Measurements from ENCODE around the gene SMYD3. TPM values are rescaled to one million over a fixed set of nuclear protein-coding genes. Genes with fewer than 3 reads are reported as not detected.
"Not testable (repeated sequence)": the region's sequence is repeated elsewhere in the genome, so short reads cannot be mapped to it uniquely, and the experiment has no call there.

The SMYD3 gene
- polyA plus RNA-seq, 1 experiment: 39.9 TPM

DNA sequence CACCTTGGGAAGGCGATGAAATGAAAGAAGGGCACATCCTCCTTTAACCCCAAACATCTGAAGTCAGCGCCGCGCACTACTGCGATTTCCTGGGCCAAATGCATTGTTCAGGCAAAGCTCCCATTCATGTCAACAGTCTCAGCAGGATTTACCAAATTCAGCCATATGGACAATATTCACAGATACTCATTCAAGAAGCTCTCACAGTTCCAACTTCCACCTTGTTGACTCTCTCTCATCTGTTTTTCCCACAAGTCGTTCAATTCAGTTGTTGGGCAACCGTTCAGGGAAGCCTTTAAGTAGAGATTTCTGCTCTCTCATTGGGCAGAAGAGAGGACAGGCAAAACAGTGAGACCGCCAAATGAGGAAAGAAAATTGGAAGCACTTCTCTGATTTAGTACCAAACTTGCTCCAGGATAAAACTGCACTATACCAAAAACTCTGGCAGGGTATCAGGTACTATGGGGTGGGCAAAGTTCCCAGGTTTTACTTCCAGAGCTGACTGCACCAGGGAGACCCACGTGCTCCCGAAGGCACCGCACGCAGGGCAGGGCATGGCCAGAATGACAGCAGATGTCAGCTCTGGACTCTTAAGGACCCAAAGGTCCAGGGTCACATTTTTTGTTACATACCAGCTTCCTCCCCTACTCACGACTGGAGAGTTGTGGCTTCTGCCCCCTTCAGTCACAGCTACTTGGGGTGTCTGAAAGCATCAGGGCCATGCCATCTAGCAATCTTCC, 683.5 kb downstream of the SMYD3 start:
- peak; percentile 39 for DNase-seq (ENCODE audit: low read depth, low spot score)
- TF ChIP-seq, protein P1, sequence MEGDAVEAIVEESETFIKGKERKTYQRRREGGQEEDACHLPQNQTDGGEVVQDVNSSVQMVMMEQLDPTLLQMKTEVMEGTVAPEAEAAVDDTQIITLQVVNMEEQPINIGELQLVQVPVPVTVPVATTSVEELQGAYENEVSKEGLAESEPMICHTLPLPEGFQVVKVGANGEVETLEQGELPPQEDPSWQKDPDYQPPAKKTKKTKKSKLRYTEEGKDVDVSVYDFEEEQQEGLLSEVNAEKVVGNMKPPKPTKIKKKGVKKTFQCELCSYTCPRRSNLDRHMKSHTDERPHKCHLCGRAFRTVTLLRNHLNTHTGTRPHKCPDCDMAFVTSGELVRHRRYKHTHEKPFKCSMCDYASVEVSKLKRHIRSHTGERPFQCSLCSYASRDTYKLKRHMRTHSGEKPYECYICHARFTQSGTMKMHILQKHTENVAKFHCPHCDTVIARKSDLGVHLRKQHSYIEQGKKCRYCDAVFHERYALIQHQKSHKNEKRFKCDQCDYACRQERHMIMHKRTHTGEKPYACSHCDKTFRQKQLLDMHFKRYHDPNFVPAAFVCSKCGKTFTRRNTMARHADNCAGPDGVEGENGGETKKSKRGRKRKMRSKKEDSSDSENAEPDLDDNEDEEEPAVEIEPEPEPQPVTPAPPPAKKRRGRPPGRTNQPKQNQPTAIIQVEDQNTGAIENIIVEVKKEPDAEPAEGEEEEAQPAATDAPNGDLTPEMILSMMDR (IDR thresholded peaks at IDR 0.05; ENCODE audit: low read depth, low read length): no peak
- no peaks in the 10 kb centered on the region for H3K27me3 ChIP-seq (ENCODE audit: control insufficient read depth, insufficient read depth, low read length)
- ChIA-PET CTCF (no interaction called here), POLR2A (interaction anchor here (0.7 to 0.9 kb wide), 6 partner anchors 13 to 669 kb away, joined by 3 to 5 read pairs (median 4); partner anchors contain the start of gene KIF26B)
- H3K4me3 ChIP-seq (ENCODE audit: low read depth, low read length): peak overlapping the region; percentile 1; the same call in 1 of the 2 replicates
- peak overlapping the region; percentile 97 for H3K27ac ChIP-seq (ENCODE audit: low read depth, low read length)
- H3K9me3 ChIP-seq (ENCODE audit: control insufficient read depth, insufficient read depth, low read length): peaks cover 4% of the 10 kb centered on the region

DNA sequence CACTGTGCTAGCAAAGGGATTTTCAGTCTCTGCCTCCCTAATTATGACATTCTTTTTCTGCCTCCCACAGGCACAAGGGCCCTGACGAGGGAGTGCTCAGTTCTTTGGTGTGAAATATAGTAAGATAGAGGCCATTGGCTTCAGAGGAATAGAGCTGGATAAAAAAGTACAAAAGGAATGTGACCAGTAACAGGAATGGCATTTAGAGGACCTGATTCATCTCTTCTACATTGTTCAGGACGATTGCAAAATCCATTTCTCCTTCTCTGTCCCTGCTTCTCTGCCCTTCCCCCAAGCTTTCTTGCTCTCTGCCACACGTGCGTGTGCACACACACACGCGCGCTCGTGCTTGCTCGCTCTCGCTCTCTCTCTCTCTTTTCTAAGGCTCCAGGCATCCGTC, 684.1 kb downstream of the SMYD3 start:
- ChIA-PET CTCF (no interaction called here), POLR2A (interaction anchor here (0.7 to 0.9 kb wide), 6 partner anchors 12 to 668 kb away, joined by 3 to 5 read pairs (median 4); partner anchors contain the start of gene KIF26B)

DNA sequence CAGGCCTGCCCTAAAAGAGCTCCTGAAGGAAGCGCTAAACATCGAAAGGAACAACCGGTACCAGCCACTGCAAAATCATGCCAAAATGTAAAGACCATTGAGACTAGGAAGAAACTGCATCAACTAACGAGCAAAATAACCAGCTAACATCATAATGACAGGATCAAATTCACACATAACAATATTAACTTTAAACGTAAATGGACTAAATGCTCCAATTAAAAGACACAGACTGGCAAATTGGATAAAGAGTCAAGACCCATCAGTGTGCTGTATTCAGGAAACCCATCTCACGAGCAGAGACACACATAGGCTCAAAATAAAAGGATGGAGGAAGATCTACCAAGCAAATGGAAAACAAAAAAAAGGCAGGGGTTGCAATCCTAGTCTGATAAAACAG, 688.7 kb downstream of the SMYD3 start:
- H3K27ac ChIP-seq (ENCODE audit: low read depth, low read length); CTCF ChIA-PET; H3K4me3 ChIP-seq (ENCODE audit: low read depth, low read length); H3K9me3 ChIP-seq (ENCODE audit: control insufficient read depth, insufficient read depth, low read length); POLR2A ChIA-PET; DNase-seq (ENCODE audit: low read depth, low spot score); H3K27me3 ChIP-seq (ENCODE audit: control insufficient read depth, insufficient read depth, low read length): not testable (repeated sequence)

More for the DNA sequence above, 684.1 kb downstream of the SMYD3 start:
- peak overlapping the region; percentile 97 for H3K27ac ChIP-seq (ENCODE audit: low read depth, low read length)
- H3K27me3 ChIP-seq (ENCODE audit: control insufficient read depth, insufficient read depth, low read length): no peaks in the 10 kb centered on the region
- H3K9me3 ChIP-seq (ENCODE audit: control insufficient read depth, insufficient read depth, low read length): peaks cover 4% of the 10 kb centered on the region
- peak; percentile 82 for DNase-seq (ENCODE audit: low read depth, low spot score)
- TF ChIP-seq, protein P1 (IDR thresholded peaks at IDR 0.05; ENCODE audit: low read depth, low read length): no peak
- peak overlapping the region; percentile 1; the same call in 1 of the 2 replicates for H3K4me3 ChIP-seq (ENCODE audit: low read depth, low read length)

DNA sequence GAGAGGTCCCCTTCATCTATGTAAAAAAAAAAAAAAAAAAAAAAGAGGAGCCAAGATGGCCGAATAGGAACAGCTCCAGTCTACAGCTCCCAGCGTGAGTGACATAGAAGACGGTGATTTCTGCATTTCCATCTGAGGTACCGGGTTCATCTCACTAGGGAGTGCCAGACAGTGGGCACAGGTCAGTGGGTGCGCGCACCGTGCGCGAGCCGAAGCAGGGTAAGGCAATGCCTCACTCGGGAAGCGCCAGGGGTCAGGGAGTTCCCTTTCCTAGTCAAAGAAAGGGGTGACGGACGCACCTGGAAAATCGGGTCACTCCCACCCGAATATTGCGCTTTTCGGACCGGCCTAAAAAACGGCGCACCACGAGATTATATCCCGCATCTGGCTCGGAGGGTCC, 690.6 kb downstream of the SMYD3 start:
- DNase-seq (ENCODE audit: low read depth, low spot score); H3K4me3 ChIP-seq (ENCODE audit: low read depth, low read length); CTCF ChIA-PET; POLR2A ChIA-PET; H3K27ac ChIP-seq (ENCODE audit: low read depth, low read length); H3K27me3 ChIP-seq (ENCODE audit: control insufficient read depth, insufficient read depth, low read length); H3K9me3 ChIP-seq (ENCODE audit: control insufficient read depth, insufficient read depth, low read length): not testable (repeated sequence)

DNA sequence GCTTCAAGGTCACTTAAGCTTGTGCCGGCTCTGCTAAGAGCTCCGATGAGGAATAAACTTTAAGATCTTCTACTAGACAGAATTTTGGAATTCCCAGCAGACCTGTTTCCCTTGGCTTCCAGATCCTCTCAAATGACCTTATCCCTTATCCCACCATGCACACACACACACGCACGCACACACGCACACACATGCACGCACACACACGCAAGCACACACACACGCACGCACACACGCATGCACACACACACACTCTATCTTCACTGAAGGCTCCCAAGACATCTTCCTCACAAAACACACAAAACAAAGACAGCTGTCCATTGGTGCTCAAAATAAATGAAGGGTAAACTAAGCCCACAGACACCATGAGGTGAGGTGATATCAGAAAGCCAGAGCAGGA, 692.4 kb downstream of the SMYD3 start:
- DNase-seq (ENCODE audit: low read depth, low spot score): no peak
- Histone ChIP-seq H3K27me3 (ENCODE audit: control insufficient read depth, insufficient read depth, low read length) (no peaks in the 10 kb centered on the region), H3K27ac (ENCODE audit: low read depth, low read length) (no peak overlapping the region), H3K9me3 (ENCODE audit: control insufficient read depth, insufficient read depth, low read length) (no peaks in the 10 kb centered on the region), H3K4me3 (ENCODE audit: low read depth, low read length) (no peak overlapping the region)
- POLR2A ChIA-PET: no interaction called here
- CTCF ChIA-PET: interaction anchor here (1.6 kb wide), 1 partner anchor 17 kb away, joined by 3 read pairs; no protein-coding TSS in a partner anchor
- TF ChIP-seq, protein P1 (IDR thresholded peaks at IDR 0.05; ENCODE audit: low read depth, low read length): no peak

DNA sequence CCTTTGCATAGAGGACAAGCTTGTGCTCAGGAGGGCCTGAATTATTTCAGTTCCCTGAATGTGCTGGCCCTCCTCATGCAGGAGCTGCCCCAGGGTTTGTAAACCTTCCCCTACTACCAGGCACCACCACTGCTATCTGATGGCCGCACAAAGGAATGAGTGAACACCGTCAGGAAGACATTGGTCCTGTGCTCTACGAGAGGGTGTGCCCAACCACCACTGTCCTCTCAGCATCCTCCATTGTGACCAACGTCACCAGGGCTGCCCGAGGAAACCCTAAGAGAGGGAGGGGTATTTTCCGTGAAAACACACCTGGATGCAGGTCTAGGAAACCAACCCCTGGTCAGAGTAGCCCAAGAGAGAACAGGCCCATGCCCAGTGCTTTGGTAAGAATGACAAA, 694.8 kb downstream of the SMYD3 start:
- no peaks in the 10 kb centered on the region for H3K9me3 ChIP-seq (ENCODE audit: control insufficient read depth, insufficient read depth, low read length)
- H3K27me3 ChIP-seq (ENCODE audit: control insufficient read depth, insufficient read depth, low read length): no peaks in the 10 kb centered on the region
- POLR2A ChIA-PET: no interaction called here
- CTCF ChIA-PET: interaction anchor here (1.2 kb wide), 1 partner anchor 10 kb away, joined by 3 read pairs; no protein-coding TSS in a partner anchor
- DNase-seq (ENCODE audit: low read depth, low spot score): no peak
- H3K27ac ChIP-seq (ENCODE audit: low read depth, low read length): no peak overlapping the region
- no peak overlapping the region for H3K4me3 ChIP-seq (ENCODE audit: low read depth, low read length)
- TF ChIP-seq, protein P1 (IDR thresholded peaks at IDR 0.05; ENCODE audit: low read depth, low read length): no peak
